ENCODE data around the gene GPANK1. TPM values are rescaled to one million over a fixed set of nuclear protein-coding genes. Genes with fewer than 3 reads are reported as not detected.

GPANK1 gene
- total RNA-seq, 1 donor from 2014 or later = 20.2 TPM

- Mint-ChIP-seq H3K27ac (no peak overlapping the region), H3K27me3 (no peaks in the 10 kb centered on the region), H3K9me3 (no peaks in the 10 kb centered on the region), H3K4me3 (no peak overlapping the region), H3K36me3 (peaks cover 22% of the 10 kb centered on the region), H3K4me1 (ENCODE audit: unreplicated experiment) (no peaks in the 10 kb centered on the region)
- DNase-seq (ENCODE audit: extremely low spot score, unreplicated experiment) = no peak
- no peak for TF ChIP-seq CTCF (conservative IDR thresholded peaks at IDR 0.05)
These were observed 28.7 kb upstream of the GPANK1 start for GRCh38 chr6:31693535-31693934.

GRCh38 chr6:31692886-31693285, 28.1 kb upstream of the GPANK1 start:
- no peaks in the 10 kb centered on the region for H3K9me3 Mint-ChIP-seq
- H3K4me3 Mint-ChIP-seq = no peak overlapping the region
- no peaks in the 10 kb centered on the region for H3K4me1 Mint-ChIP-seq (ENCODE audit: unreplicated experiment)
- TF ChIP-seq CTCF (conservative IDR thresholded peaks at IDR 0.05) = no peak
- DNase-seq (ENCODE audit: extremely low spot score, unreplicated experiment) = no peak
- no peaks in the 10 kb centered on the region for H3K27me3 Mint-ChIP-seq
- peaks cover 20% of the 10 kb centered on the region for H3K36me3 Mint-ChIP-seq
- H3K27ac Mint-ChIP-seq = no peak overlapping the region

- H3K36me3 Mint-ChIP-seq = peaks cover 14% of the 10 kb centered on the region
- no peak overlapping the region for H3K27ac Mint-ChIP-seq
- H3K4me1 Mint-ChIP-seq (ENCODE audit: unreplicated experiment) = no peaks in the 10 kb centered on the region
- H3K9me3 Mint-ChIP-seq = no peaks in the 10 kb centered on the region
- no peak for DNase-seq (ENCODE audit: extremely low spot score, unreplicated experiment)
- TF ChIP-seq CTCF (conservative IDR thresholded peaks at IDR 0.05) = no peak
- H3K27me3 Mint-ChIP-seq = no peaks in the 10 kb centered on the region
- H3K4me3 Mint-ChIP-seq = no peak overlapping the region
These were observed 27.6 kb upstream of the GPANK1 start for GRCh38 chr6:31692353-31692752.

GRCh38 chr6:31691564-31692108, 26.8 kb upstream of the GPANK1 start:
- Mint-ChIP-seq H3K4me3 (no peak overlapping the region), H3K27ac (no peak overlapping the region), H3K27me3 (no peaks in the 10 kb centered on the region), H3K4me1 (ENCODE audit: unreplicated experiment) (no peaks in the 10 kb centered on the region), H3K36me3 (peaks cover 8% of the 10 kb centered on the region), H3K9me3 (no peaks in the 10 kb centered on the region)
- DNase-seq (ENCODE audit: extremely low spot score, unreplicated experiment) = no peak
- TF ChIP-seq CTCF (conservative IDR thresholded peaks at IDR 0.05) = no peak

GRCh38 chr6:31691078-31691463, 26.3 kb upstream of the GPANK1 start:
- H3K36me3 Mint-ChIP-seq = peaks cover 12% of the 10 kb centered on the region
- no peak for TF ChIP-seq CTCF (conservative IDR thresholded peaks at IDR 0.05)
- H3K9me3 Mint-ChIP-seq = no peaks in the 10 kb centered on the region
- no peaks in the 10 kb centered on the region for H3K27me3 Mint-ChIP-seq
- no peaks in the 10 kb centered on the region for H3K4me1 Mint-ChIP-seq (ENCODE audit: unreplicated experiment)
- H3K4me3 Mint-ChIP-seq = no peak overlapping the region
- no peak for DNase-seq (ENCODE audit: extremely low spot score, unreplicated experiment)
- H3K27ac Mint-ChIP-seq = no peak overlapping the region
